IMR-90 (cell line): ENCODE measurements around the gene CD2BP2. TPM values are rescaled to one million over a fixed set of nuclear protein-coding genes. Genes with fewer than 3 reads are reported as not detected.

Experiments
- ATAC-seq: fragments of 200-7000 bp; cut with Tn5 transposase; 2 replicates; pipeline ENCODE4 v1.9.1; 2020; ENCODE audit warnings: low read depth, mild to moderate bottlenecking, moderate library complexity
- BruUV-seq: library from RNA; stranded (reverse); fragments of 400-500 nt; replicated peaks from 2 replicates; lab custom pipeline; 2021; lab: Mats Ljungman, UMichigan
- CTCF ChIA-PET: fragments of 300-600 bp; formaldehyde crosslinking; extraction: SDS; loops from one replicate; lab custom pipeline; 2021; ENCODE audit warnings: antibody characterized with exemption; lab: Yijun Ruan, JAX
- POLR2A ChIA-PET: fragments of 300-600 bp; sonication (Branson Sonifier 250); formaldehyde crosslinking; loops from one replicate; lab custom pipeline; 2022; ENCODE audit warnings: antibody characterized with exemption; ENCODE audit not compliant: unreplicated experiment; lab: Charles Lee
- DNase-seq: peaks from one replicate; pipeline ENCODE4 v3.0.0; 2013
- H2AFZ ChIP-seq: replicated peaks from 2 replicates; pipeline ENCODE3; 2013; ENCODE audit warnings: low read length, mild to moderate bottlenecking; ENCODE audit not compliant: poor library complexity
- H2AK5ac ChIP-seq: 2 replicates; pipeline ENCODE4 v1.6.1; 2013; ENCODE audit warnings: low read depth, low read length, inconsistent platforms
- H2AK9ac ChIP-seq: replicated peaks from 2 replicates; pipeline ENCODE3; 2013; ENCODE audit warnings: mild to moderate bottlenecking, low read depth, low read length, moderate library complexity; ENCODE audit not compliant: poor library complexity
- H2BK120ac ChIP-seq: 2 replicates; pipeline ENCODE4 v1.6.1; 2013; ENCODE audit warnings: low read depth, low read length, inconsistent platforms
- H2BK15ac ChIP-seq: 3 replicates; pipeline ENCODE4 v1.6.1; 2013; ENCODE audit warnings: low read depth, low read length, inconsistent platforms
- H2BK20ac ChIP-seq: 2 replicates; pipeline ENCODE4 v1.6.1; 2013; ENCODE audit warnings: low read depth, mild to moderate bottlenecking, inconsistent platforms, low read length, moderate library complexity
- H2BK5ac ChIP-seq: 2 replicates; pipeline ENCODE4 v1.6.1; 2013; ENCODE audit warnings: mild to moderate bottlenecking, low read depth, low read length, inconsistent platforms; ENCODE audit not compliant: poor library complexity, severe bottlenecking
- H3K14ac ChIP-seq: replicated peaks from 2 replicates; pipeline ENCODE4 v1.6.1; 2013; ENCODE audit warnings: low read depth, low read length, inconsistent platforms
- H3K18ac ChIP-seq: 2 replicates; pipeline ENCODE4 v1.6.1; 2013; ENCODE audit warnings: low read depth, low read length, control low read depth
- H3K23ac ChIP-seq: 2 replicates; pipeline ENCODE4 v1.6.1; 2013; ENCODE audit warnings: low read depth, low read length, inconsistent platforms
- H3K27ac ChIP-seq: 2 replicates; pipeline ENCODE4 v1.5.1; 2013; ENCODE audit warnings: mild to moderate bottlenecking, control low read depth, low read length; ENCODE audit not compliant: insufficient read depth
- H3K27me3 ChIP-seq: 2 replicates; pipeline ENCODE4 v1.6.1; 2013; ENCODE audit warnings: low read length; ENCODE audit not compliant: control insufficient read depth, insufficient read depth
- H3K36me3 ChIP-seq: 2 replicates; pipeline ENCODE4 v1.6.1; 2013; ENCODE audit warnings: low read length, mixed read lengths; ENCODE audit not compliant: control insufficient read depth, insufficient read depth
- H3K4ac ChIP-seq: 2 replicates; pipeline ENCODE4 v1.6.1; 2013; ENCODE audit warnings: low read depth, low read length, inconsistent platforms
- H3K4me1 ChIP-seq: 2 replicates; pipeline ENCODE4 v1.6.1; 2013; ENCODE audit warnings: low read length, mixed read lengths; ENCODE audit not compliant: control insufficient read depth, insufficient read depth
- H3K4me2 ChIP-seq: 2 replicates; pipeline ENCODE4 v1.6.1; 2013; ENCODE audit warnings: low read depth, mild to moderate bottlenecking, control low read depth, low read length, moderate library complexity
- H3K4me3 ChIP-seq: 2 replicates; pipeline ENCODE4 v1.5.1; 2013; ENCODE audit warnings: low read depth, mild to moderate bottlenecking, control low read depth, low read length, moderate library complexity; ENCODE audit not compliant: insufficient read depth
- H3K56ac ChIP-seq: 2 replicates; pipeline ENCODE4 v1.6.1; 2013; ENCODE audit warnings: low read length, inconsistent platforms; ENCODE audit not compliant: insufficient read depth; ENCODE audit errors: extremely low read depth
- H3K79me1 ChIP-seq, 2 experiments: 2 replicates each; pipeline ENCODE4 v1.6.1; 2013; ENCODE audit warnings: low read length in 2 of 2, inconsistent platforms in 1 of 2, low read depth in 1 of 2
- H3K9ac ChIP-seq: 2 replicates; pipeline ENCODE4 v1.6.1; 2013; ENCODE audit warnings: low read depth, low read length, control low read depth
- H3K9me1 ChIP-seq: 2 replicates; pipeline ENCODE4 v1.6.1; 2013; ENCODE audit warnings: low read length, inconsistent platforms; ENCODE audit not compliant: insufficient read depth
- H3K9me3 ChIP-seq: 2 replicates; pipeline ENCODE4 v1.6.1; 2013; ENCODE audit warnings: low read length; ENCODE audit not compliant: control insufficient read depth, insufficient read depth
- H4K20me1 ChIP-seq: 2 replicates; pipeline ENCODE4 v1.6.1; 2013; ENCODE audit warnings: low read length, inconsistent platforms; ENCODE audit not compliant: insufficient read depth
- H4K5ac ChIP-seq: 2 replicates; pipeline ENCODE4 v1.6.1; 2013; ENCODE audit warnings: mild to moderate bottlenecking, low read depth, low read length, control low read depth
- H4K8ac ChIP-seq, 2 experiments: 2 replicates each; pipeline ENCODE4 v1.6.1; 2013; ENCODE audit warnings: low read depth in 2 of 2, low read length in 2 of 2, control low read depth in 1 of 2, inconsistent platforms in 1 of 2
- H4K91ac ChIP-seq: 2 replicates; pipeline ENCODE4 v1.6.1; 2013; ENCODE audit warnings: low read depth, low read length, inconsistent platforms; ENCODE audit not compliant: insufficient read depth
- BHLHE40 ChIP-seq: fragments of 150-350 bp; IDR thresholded peaks from 2 replicates; pipeline ENCODE4 v1.6.1; 2016; ENCODE audit warnings: mild to moderate bottlenecking, low read depth, low read length
- MAZ ChIP-seq: IDR thresholded peaks from 2 replicates; pipeline ENCODE4 v1.6.1; 2012; ENCODE audit warnings: low read depth, mild to moderate bottlenecking, low read length, improper control_type of control experiment, moderate library complexity, borderline replicate concordance
- RAD21 ChIP-seq: IDR thresholded peaks from 2 replicates; pipeline ENCODE4 v1.6.1; 2012; ENCODE audit warnings: low read length, improper control_type of control experiment
- RCOR1 ChIP-seq: IDR thresholded peaks from 2 replicates; pipeline ENCODE4 v1.6.1; 2012; ENCODE audit warnings: mild to moderate bottlenecking, low read length, improper control_type of control experiment; ENCODE audit not compliant: insufficient replicate concordance
- RFX5 ChIP-seq: IDR thresholded peaks from 2 replicates; pipeline ENCODE4 v1.8.0; 2012; ENCODE audit warnings: low read depth, mild to moderate bottlenecking, low read length, moderate library complexity
- WGBS, 2 experiments: methylation state at CpG; one replicate each; pipeline versions ENCODE4 v1.1.5 to v1.1.7; 2013; ENCODE audit warnings: missing lambda C conversion rate in 2 of 2; ENCODE audit not compliant: insufficient read length in 1 of 2; ENCODE audit errors: extremely low coverage in 2 of 2; 5-methylcytosine and 5-hydroxymethylcytosine counted together
- dilution Hi-C: fragments of 300-500 bp; cut with HindIII; formaldehyde crosslinking; loops from one replicate; pipeline ENCODE4 v1.14.3; 2018; ENCODE audit warnings: low sequenced_read_pairs; ENCODE audit not compliant: unreplicated experiment
- in situ Hi-C: fragments of 300-500 bp; cut with MboI; formaldehyde crosslinking; loops from 3 replicates; pipeline ENCODE4 v1.14.3; 2019; ENCODE audit warnings: low sequenced_read_pairs, inconsistent platforms, mixed read lengths
- intact Hi-C: fragments of 100-400 bp; cut with micrococcal nuclease; formaldehyde crosslinking; loops from 2 replicates; pipeline ENCODE4 v1.10.0; 2022
- polyA plus RNA-seq, 3 experiments: library from polyadenylated mRNA; depleted of rRNA; stranded (reverse); fragments of >200 nt; gene quantifications; 2 replicates each; pipeline ENCODE4 v1.2.3, GENCODE V29; 2012; ENCODE audit warnings: low replicate concordance in 1 of 3
- total RNA-seq: library from RNA; depleted of rRNA; stranded (reverse); fragments of >200 nt; gene quantifications from 2 replicates; pipeline ENCODE4 v1.2.3, GENCODE V29; 2012
- TF ChIP-seq, protein P1 (sequence below): conservative IDR thresholded peaks from 2 replicates; pipeline ENCODE4 v1.5.1; 2012; ENCODE audit warnings: mild to moderate bottlenecking, low read depth, low read length, improper control_type of control experiment

CD2BP2 gene
- total and polyA plus RNA-seq, 2 of the 4 experiments (the other 2 are of a cell fraction) = 29.6 to 41.1 TPM

GRCh38 chr16:30357085-30357714, 2.1 kb upstream of the CD2BP2 start:
- Histone ChIP-seq H2BK20ac (no peak overlapping the region), H3K23ac (no peak overlapping the region), H3K4me2 (no peak overlapping the region), H3K79me1 (peaks cover 10 to 64% of the 10 kb centered on the region in 2 experiments), H3K9me3 (no peaks in the 10 kb centered on the region), H2AFZ (no peak overlapping the region), H4K20me1 (peaks cover 3% of the 10 kb centered on the region; the same call in 1 of the 2 replicates), H2BK5ac (no peak overlapping the region), H2AK9ac (peak overlapping the region; percentile 35), H3K36me3 (peaks cover 48% of the 10 kb centered on the region), H3K4ac (no peak overlapping the region), H2BK120ac (no peak overlapping the region), H2BK15ac (no peak overlapping the region), H3K56ac (no peak overlapping the region), H2AK5ac (no peak overlapping the region), H4K91ac (no peak overlapping the region), H4K5ac (no peak overlapping the region), H3K27ac (no peak overlapping the region), H3K9me1 (peaks cover 7% of the 10 kb centered on the region), H3K9ac (no peak overlapping the region), H3K4me3 (no peak overlapping the region), H4K8ac (no peak overlapping the region), H3K14ac (no peak overlapping the region), H3K18ac (no peak overlapping the region), H3K4me1 (peaks cover 7% of the 10 kb centered on the region; the same call in 1 of the 2 replicates), H3K27me3 (no peaks in the 10 kb centered on the region)
- intact Hi-C loops (no loop called here), dilution Hi-C loops (no loop called here), in situ Hi-C loops (no loop called here)
- DNase-seq = peak; percentile 20
- POLR2A ChIA-PET = interaction anchor here (0.6 kb wide), 1 partner anchor 306 kb away, joined by 5 read pairs; no protein-coding TSS in a partner anchor
- no TSS peak for BruUV-seq
- TF ChIP-seq MAZ = no peak
- no peak for TF ChIP-seq RFX5
- TF ChIP-seq BHLHE40 = no peak
- TF ChIP-seq, protein P1, sequence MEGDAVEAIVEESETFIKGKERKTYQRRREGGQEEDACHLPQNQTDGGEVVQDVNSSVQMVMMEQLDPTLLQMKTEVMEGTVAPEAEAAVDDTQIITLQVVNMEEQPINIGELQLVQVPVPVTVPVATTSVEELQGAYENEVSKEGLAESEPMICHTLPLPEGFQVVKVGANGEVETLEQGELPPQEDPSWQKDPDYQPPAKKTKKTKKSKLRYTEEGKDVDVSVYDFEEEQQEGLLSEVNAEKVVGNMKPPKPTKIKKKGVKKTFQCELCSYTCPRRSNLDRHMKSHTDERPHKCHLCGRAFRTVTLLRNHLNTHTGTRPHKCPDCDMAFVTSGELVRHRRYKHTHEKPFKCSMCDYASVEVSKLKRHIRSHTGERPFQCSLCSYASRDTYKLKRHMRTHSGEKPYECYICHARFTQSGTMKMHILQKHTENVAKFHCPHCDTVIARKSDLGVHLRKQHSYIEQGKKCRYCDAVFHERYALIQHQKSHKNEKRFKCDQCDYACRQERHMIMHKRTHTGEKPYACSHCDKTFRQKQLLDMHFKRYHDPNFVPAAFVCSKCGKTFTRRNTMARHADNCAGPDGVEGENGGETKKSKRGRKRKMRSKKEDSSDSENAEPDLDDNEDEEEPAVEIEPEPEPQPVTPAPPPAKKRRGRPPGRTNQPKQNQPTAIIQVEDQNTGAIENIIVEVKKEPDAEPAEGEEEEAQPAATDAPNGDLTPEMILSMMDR = 0 out of 2 replicates have a peak, but pooled peaks have one; percentile 16
- TF ChIP-seq RAD21 = no peak
- TF ChIP-seq RCOR1 = no peak
- WGBS, 2 experiments = 80% methylated on average over 2 of the region's 5 CpGs; no CpG with 5 or more reads in 1 of the 2 experiments
- CTCF ChIA-PET = no interaction called here
- no peak for ATAC-seq
